HK-2 (cell line): Measurements from ENCODE around the gene SKA3.
"Not testable (repeated sequence)": the region's sequence is repeated elsewhere in the genome, so short reads cannot be mapped to it uniquely, and the experiment has no call there.

Source experiments
- DNase-seq: peaks from one replicate; pipeline ENCODE4 v3.0.0-alpha.2; 2018; ENCODE audit not compliant: unreplicated experiment

Gene SKA3

DNA sequence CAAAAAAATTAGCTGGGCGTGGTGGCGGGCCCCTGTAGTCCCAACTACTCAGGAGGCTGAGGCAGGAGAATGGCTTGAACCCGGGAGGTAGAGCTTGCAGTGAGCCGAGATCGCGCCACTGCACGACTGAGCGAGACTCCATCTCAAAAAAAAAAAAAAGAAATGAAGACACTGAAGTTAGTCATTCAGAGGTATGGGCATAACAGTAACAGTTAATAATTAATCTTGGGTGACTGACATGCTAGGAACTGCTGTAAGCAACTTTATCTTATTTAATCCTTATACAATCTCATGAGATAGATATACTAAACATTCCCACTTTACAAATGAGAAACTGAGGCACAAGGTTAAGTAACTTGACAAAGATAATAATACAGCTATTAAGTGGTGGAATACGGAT is 4.9 kb downstream of the SKA3 start:
- DNase-seq: no peak

DNA sequence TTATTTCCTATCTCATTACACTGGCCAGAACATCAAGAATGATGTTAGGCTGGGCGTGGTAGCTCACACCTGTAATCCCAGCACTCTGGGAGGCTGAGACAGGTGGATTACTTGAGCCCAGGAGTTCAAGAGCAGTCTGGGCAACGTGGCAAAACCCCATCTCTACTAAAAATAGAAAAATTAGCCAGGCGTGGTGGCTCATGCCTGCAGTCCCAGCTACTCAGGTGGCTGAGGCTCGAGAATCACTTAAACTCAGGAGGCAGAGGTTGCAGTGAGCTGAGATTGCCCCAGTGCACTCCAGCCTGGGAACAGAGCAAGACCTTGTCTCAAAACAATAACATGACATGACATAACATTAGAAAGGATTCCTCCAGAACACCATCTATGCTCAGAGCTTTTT is 10.7 kb downstream of the SKA3 start:
- DNase-seq: not testable (repeated sequence)

DNA sequence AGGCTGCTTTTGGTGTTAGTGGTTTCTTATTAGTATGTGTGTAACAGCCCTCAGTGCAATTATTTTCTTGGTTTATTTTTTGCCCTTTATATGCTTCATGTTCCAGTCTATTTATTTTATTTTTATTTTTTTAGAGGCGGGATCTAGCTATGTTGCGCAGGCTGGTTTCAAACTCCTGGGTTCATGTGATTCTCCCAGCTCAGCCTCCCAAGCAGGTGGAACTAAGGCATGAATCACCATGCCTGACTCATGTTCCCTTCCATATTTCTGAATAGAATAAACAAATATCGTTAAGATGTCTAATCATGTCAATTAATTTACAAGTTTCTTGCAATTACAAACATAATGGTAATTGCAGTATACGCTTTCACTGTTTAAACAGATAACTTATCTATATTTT is 11.7 kb downstream of the SKA3 start:
- DNase-seq: no peak

DNA sequence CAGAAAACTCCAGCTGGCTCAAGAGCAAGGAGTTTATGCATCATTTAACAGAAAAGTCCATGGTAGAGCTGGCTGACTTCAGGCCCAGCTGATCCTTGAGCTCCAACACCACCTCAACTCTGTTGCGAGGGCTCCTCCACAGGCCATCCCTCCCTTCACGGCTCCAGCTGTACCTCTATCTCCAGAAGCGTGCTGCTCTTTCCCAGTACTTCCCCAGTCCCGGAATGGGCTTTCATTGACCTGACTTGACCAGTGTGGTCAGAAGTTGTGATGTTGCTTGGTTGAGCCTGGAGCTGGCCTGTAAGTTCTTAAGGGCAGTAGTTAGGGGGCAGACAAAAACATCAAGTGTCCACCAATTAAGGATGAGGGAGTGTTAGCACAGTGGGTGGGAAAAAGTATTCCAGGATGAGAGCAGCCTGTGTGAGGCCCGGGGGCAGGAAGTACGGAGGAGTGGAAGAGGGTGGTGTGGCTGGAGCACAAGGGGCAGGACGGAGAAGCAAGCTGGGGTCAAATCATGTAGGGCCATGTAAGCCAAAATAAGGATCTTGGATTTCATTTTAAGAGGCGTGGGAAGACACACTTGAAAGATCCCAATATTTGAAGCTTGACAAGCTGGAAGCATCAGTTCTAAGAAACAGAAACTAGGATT is 24.0 kb downstream of the SKA3 start:
- no peak for DNase-seq

DNA sequence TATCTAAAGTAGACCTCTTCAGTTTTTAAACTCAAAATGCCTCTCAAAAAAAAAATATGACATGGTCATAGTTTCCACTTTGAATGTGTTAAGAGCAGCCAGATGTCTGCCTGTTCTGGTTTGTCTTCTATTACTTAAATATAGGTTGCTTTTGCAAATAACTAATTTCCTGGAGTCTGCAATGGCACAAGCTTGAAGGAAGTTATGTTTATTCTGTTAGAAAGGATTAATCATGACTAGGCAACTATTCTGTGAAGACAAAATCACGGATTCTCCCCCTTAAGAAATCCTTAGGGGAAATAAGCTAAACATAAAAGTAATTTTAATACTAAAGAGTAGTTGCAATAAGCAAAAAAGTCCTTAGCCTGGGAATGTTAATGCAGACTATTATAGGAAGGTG is 26.3 kb downstream of the SKA3 start:
- no peak for DNase-seq

DNA sequence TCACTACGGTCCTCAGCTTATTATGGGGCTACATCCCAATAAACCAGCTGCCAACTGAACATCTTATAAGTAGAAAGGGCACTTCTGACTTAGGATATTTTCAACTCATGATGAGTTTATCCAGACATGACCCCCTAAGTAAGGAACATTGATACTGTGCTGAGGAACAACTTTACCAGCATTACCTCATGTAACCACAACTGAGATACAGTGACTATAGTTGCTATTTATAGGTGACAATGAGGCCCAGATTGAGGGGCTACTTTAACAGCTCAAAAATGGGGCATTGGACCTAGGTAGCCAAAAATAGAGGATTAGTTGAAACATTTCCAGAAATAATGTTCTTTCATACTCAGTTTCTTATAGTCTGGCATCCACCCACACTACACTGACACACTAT is 26.8 kb downstream of the SKA3 start:
- no peak for DNase-seq

DNA sequence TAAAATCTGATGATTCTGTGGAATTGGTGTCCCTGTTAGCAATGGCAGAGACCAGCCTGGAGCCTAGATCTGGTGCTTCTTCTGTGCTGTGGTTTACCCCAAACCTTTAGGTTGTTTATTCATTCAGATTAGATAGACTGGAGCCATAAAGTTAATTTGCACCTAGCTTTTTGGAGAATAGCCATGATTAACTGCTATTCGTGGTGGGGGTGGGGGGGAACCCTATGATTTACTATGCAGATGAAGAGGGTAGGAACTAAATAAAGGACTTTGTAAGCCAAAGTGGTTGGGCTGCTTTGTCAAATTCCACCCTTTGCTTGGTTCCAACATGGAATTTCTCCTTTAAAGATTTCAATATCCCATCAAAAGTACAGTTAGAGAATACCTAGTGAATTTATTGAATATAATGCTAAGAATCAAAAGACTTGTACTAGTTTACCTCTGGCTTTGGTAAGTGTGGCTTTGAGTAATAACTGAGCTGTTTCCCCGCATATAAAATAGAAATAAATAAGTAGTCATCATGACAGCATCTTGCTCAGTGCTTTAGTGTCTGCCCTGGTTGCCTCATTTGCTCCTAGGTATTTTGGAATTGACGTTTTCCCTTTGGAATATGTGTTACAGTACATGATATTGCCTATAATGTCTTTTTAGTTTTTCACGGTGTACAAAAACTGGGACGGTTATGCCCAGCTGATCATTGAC is 27.6 kb downstream of the SKA3 start:
- no peak for DNase-seq

DNA sequence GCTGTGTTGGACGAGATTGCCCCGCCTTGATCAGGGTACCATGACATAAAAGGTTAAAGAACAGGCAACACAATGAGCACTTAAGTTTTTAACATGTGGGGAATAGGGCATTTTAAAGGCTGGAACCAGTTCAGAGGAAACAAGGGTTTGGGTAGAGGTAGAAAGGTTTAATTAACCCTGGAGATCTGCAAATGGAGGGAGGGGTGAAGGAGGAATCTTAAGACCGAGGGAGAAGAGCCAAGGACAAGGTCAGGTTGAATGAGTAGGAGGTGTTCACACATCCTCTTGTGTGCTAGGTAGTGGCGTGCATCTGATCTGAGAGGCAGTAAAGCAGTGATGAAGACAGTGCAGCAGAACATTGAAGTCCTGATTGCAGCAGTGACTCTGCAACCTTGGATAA is 28.5 kb downstream of the SKA3 start:
- DNase-seq: no peak

DNA sequence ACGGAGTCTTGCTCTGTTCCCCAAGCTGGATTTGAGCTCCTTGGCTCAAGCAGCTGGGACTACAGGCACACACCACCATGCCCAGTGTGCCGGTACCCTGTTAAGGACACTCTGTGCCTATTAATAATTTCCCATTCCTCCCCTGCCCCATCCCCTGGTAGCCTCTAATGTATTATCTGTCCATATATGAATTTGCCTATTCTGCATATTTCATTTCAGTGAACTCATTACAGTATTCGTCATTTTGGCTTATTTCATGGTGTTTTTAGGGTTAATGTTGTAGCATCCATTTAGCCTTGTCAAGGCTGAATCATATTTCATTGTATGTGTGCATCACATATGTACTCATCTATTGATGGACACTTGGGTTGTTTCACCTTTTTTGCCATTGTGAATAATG is 33.6 kb downstream of the SKA3 start:
- DNase-seq: no peak

DNA sequence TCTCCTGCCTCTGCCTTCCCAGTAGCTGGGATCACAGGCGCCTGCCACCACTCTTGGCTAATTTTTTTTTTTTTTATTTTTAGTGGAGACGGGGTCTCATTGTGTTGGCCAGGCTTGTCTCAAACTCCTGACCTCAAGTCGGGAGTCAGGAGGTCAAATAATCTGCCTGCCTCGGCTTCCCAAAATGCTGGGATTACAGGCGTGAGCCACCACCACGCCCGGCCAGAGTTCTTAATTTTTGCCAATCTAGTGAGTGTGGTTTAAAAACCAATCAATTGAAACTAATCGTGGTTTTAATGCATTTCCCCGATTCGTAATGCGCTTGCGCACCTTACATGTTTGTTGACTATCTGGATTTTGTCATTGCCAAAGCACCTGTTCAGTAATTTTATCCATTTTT is 37.0 kb downstream of the SKA3 start:
- DNase-seq: no peak

DNA sequence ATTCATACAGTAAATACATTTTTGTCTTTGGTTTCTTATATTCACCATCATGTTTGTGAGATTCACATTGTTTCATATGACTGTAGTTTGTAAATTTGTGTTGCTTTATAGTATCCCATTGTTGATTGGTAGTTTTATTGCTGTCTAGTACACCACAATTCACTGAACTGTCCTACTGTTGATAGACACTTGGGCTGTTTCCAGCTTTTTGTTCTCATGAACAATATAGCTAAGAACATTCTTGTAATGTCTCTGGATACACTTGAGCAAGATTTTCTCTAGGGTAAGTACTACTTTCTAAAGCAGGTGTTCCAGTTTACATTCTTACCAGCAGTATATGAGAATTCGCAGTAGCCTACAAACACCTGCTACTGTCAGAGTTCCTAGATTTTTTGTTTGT is 37.8 kb downstream of the SKA3 start:
- DNase-seq: no peak

DNA sequence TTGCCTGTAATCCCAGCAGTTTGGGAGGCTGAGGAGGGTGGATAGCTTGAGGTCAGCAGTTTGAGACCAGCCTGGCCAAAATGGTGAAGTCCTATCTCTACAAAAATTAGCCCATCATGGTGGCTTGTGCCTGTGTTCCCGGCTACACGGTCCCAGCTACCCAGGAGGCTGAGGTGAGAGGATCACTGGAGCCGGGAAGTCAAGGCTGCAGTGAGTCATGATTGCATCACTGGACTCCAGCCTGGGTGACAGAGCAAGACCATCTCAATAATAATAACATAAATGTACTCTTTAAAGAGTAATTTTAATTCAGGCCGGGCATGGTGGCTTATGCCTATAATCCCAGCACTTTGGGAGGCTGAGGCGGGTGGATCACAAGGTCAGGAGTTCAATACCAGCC is 38.7 kb downstream of the SKA3 start:
- DNase-seq: peak; percentile 11

DNA sequence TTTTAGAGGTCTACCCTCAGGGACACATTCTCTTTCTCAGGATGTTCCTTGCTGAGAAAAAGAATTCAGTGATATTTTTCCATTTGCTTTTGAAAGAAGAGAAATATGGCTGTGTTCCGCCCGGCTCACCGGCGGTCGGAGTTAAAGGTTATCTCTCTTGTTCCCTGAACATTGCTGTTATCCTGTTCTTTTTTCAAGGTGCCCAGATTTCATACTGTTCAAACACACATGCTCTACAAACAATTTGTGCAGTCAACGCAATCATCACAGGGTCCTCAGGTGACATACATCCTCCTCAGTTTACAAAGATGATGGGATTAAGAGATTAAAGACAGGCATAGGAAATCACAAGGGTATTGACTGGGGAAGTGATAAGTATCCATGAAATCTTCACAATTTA is 40.5 kb downstream of the SKA3 start:
- not testable (repeated sequence) for DNase-seq

DNA sequence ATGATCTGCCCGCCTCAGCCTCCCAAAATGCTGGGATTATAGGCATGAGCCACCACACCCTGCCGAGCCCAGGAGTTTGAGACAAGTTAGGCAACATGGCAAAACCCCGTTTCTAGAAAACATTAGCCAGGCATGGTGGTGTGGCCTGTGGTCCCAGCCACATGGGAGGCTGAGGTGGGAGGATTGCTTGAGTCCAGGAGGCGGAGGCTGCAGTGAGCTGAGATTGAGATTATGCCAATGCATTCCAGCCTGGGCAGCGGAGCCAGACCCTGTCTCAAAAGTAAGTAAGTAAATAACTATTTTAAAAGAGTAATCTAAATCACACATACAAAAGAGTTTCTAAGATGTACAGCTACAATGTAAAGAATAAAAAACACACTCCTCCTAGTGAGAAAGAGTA is 41.9 kb downstream of the SKA3 start:
- no peak for DNase-seq

DNA sequence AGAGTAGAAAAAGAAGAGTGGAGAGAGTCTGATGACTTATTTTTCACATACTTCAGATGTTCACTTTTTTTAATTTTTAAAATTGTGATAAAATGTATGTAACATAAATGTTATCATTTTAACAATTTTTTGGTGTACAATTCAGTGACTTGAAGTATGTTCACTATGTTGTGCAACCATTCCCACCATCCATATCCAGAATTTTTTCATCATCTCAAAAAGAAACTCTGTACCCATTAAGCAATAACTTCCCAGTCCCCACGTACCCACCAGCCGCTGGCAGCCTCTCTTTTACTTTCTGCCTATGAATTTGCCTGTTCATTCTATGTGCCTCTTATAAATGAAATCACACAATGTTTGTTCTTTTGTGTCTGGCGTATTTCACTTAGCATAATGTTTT is 43.3 kb downstream of the SKA3 start:
- no peak for DNase-seq

DNA sequence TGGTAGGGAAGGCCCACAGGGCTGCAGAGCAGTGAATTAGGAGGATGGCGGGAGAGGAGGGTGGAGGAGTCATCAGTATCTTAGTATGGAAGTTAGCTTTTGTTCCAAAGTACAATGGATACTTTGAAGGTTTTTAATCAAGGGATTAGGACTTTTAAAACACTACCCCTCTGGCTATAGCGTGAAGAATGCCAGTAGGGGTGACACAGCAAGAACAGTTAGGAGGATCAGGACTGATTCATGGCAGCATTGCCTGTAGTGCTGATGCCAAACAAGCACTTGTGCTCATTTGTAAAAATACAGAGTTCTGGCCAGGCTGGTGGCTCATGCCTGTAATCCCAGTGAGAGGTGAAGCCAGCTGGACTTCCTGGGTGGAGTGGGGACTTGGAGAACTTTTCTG is 46.2 kb downstream of the SKA3 start:
- DNase-seq: no peak

DNA sequence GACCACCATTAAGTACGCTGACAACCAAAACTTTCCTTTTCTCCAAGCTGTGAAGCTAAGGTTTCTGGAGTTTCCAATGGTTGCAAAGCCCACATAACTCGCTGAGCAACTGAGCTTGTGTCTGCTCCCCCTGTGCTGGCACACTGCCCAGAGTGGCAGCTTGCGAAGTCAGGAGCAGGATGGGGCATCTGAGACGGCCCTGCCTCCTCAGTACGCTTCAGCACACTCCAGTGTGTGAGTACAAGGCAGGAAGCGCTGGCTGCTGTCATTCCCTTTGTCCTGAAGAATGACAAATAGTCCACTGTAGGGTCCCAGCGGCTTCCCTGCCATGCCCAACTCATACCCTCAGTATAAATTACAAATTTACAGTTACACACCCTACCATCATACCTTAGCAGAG is 51.5 kb downstream of the SKA3 start:
- peak; percentile 79 for DNase-seq

DNA sequence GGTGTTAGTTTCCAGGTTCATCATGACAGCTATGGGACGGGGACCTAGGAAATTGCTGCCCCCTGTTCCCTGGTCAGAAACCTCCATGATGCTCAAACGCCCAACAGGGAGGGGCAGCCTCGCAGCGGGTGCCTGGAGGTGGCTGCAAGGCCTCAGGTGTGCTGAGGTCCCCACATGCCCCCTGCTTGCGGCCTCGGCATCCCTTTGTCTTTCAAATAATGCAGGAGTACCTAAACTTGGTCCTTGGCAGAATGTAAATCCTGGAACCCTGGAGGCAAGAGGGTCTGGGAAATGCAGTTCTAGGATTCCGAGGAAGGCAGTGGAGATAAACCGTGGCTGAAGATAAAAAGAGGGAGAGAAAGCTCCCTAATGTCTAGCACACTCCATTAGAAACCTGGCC is 52.4 kb downstream of the SKA3 start:
- no peak for DNase-seq

DNA sequence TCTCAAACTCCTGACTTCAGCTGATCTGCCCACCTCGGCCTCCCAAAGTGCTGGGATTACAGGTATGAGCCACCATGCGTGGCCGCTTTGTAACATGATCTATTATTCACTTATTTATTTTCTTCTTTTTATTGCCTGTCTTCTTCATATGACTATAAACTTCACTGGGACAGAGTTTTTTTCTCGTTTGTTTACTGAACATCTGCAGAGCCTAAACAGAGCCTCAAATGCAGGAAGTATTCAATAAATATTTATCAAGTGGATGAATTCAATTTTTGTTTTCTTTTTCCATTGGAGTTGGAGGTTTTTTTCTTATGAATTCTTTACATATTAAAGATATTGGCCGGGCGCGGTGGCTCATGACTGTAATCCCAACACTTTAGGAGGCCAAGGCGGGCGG is 54.7 kb downstream of the SKA3 start:
- no peak for DNase-seq

DNA sequence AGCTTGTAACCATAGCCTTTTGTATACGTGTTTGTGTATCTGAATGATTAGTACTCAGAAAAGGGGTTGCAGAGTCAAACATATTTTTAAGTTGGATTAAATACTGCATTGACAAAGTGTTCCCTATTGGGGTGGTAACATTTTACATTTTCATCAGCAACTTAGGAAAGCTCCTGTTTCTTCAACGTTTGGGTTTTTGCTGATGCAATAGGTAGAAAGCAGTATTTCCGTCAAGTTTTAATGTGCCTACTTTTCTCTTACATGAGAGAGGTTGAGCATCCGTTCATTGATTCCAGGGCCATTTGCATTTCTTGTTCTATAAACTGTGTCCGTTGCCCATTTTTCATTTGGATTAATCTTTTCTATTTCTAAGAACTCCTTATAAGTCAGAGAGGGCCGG is 56.2 kb downstream of the SKA3 start:
- no peak for DNase-seq

DNA sequence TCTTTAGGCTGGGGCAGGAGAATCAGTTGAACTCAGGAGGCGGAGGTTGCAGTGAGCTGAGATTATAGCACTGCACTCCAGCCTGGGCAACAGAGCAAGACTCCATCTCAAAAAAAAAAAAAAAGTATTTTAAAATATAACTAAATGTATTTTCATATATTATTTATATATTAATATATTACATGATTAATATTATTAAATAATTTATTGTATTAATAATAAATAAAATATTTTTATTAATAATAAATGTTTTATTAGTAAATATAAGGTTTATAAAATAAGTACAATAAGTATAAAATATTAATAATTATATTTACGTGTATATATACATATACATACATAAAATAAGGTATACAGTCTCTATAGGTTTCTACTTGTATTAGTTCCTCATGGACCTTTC is 56.8 kb downstream of the SKA3 start:
- DNase-seq: no peak

DNA sequence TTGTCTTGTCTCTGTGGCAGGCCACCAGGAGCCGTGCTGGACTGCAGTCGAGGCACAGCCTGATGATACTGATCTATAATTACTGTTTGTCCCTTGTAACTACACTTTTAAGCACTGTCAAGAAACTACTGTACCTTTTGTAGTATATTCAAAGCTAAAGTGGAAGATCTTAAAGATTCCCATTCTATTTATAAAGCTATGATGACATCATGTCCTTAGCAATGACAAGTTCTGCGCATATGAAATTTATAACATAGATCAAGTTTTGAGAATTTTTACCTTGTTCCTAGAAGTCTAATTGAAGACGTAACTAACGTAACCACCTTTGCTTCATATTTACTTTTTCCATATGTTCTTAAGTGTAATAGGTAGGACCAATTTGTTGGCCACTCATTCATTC is 58.2 kb downstream of the SKA3 start:
- no peak for DNase-seq

DNA sequence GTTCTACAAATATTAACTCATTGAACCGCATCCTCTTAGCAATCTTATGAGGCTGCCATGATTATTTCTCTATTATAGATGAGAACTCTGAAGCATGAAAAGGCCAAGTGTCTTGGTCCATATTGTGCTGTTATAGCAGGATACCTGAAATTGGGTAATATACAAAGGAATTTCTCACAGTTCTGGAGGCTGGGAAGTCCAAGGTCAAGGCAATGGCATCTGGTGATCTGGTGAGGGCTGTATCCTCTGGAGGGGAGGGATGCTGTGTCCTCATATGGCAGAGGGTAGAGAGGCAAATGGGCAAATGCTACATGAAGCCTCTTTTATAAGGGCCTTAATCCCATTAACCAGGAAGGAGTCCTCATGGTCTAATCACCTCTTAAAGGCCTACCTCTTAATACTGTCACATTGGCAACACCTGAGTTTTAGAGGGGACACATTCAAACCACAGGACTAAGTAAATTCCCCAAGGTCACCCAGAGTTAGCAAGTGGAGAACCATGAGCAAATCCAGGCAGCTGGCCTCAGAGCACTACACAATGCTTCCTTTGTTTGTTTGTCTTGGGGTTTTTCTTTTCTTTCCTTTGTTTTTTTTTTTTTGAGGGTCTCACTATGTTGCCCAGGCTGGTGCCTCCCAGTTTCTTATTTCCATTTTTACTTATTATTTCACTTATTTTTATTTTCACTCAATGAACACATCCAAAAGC is 59.1 kb downstream of the SKA3 start:
- no peak for DNase-seq
